ENCODE data around the gene MCRS1.

The MCRS1 gene

GRCh38 chr12:49582850-49583249 lies 14.9 kb upstream of the MCRS1 start:
- DNase-seq (ENCODE audit: low read depth): peak; percentile 13

DNA sequence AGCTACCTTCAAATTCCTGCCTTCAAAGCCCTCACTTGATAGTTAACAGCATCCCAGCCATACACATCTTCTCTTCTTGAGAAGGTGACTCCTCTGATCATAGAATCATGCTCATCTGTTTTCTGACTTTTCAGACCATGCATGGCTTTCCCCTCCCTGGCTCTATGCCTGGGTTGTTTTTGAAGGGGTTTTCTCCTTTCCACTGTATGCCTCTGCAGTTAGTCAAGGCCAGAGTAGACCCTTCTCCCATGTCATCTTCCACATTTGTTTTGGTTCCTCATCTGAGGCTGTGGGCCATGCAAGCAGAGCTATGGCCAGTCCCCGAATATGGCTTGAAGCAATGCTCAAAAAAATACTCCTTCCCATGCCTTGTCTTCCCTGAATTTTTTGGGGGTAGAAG lies 14.3 kb upstream of the MCRS1 start:
- DNase-seq (ENCODE audit: low read depth): no peak

GRCh38 chr12:49580572-49581535 lies 12.9 kb upstream of the MCRS1 start:
- peak; percentile 82 for DNase-seq (ENCODE audit: low read depth)

DNA sequence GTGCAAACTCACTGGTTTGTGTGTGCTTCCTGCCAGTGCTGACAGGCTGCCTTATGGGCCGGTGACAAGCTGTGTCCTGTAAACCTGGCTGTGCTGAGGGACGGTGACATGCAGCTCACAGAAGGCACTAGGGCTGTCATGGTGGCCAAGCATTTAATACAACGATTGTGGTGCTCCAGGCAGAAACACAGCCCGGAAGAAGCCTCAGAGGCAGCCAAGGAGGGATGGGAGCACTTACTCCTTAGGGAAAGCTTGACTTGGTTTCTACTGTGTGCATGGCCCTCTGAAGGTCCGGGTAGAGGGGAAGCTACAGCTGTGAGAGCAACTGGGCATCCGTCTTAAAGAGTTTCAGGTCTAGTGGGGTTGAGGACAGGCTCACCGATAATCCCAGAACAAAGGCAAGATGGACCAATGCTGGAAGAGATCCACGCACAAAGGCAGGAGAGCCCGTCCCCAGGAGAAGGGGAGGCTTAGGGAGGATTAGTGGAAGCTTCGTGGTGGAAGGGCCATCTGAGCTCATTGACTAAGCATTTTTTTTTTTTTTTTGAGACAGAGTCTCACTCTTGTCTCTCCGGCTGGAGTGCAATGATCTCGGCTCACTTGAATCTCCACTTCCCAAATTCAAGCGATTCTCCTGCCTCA lies 10.7 kb upstream of the MCRS1 start:
- DNase-seq (ENCODE audit: low read depth): no peak

DNA sequence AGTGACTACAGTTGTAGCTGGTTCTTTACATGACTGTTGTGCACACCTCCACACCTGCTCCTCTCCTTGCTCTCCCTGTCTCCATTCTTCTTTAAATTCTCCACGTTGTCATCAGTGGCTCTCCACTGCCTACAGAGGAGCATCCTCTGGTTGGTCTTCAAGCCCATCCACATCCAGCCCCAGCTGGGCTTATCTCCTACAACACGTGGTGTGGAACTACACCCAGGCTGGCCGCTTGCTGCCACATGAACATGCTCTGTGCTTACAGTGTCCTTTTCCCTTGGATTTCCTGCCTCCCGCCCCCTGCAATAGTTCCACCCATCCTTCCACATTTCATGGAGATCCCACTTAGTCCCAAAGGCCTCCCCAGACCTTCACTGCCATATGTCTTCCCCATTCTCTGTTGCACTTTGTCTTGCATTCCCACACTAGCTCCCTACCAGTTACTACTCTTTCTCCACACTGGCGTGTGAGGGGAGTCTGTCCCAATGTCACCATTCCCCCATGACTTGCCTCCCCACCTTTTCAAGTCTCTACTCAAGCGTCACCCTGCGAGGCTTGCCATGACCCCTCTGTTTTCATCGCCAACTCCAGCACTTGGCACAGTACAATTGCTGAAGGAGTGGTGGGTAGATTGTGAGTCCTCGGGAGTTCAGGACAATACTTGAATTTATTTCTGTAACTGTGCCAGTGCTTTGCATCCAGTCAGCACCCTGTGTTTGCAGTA lies 9.8 kb upstream of the MCRS1 start:
- no peak for DNase-seq (ENCODE audit: low read depth)

DNA sequence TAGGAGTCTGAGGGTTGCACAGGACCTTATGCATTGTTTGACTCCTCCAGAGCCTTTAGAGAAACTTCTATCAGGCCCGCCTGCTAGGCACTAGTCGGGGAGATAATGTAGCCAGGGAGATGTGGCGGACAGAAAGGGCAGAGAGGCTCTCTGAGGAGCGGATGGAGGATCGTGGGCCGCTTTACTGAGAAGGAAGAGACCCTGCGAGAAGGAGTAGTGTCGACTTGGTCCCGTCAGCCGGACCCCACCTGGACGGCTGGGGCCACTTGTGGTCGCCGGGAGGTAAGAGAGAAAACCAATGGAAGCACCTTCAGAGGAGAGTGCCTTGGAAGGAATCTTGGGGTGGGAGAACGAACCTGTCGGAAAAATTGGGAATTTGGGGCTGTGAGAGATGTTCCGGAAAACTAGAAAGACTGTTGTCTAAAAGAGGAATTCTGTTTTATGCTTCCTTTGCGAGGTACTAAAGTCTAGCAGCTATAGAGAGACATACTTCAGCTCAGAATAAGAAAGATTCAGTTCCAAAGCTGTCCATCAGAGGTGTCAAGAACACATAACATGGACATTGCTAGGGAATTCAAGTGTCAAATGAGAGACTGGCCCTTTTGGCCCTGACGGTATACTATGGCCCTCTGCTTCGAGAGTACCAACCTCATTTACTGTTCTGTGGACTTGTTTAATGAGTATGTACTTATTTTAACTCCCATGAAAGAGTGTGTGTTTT lies 660 bp upstream of the MCRS1 start:
- no peak for DNase-seq (ENCODE audit: low read depth)

GRCh38 chr12:49567302-49567610 lies 686 bp downstream of the MCRS1 start:
- no peak for DNase-seq (ENCODE audit: low read depth)

- DNase-seq (ENCODE audit: low read depth): no peak
Observed at GRCh38 chr12:49566361-49566760, 1.6 kb downstream of the MCRS1 start.

DNA sequence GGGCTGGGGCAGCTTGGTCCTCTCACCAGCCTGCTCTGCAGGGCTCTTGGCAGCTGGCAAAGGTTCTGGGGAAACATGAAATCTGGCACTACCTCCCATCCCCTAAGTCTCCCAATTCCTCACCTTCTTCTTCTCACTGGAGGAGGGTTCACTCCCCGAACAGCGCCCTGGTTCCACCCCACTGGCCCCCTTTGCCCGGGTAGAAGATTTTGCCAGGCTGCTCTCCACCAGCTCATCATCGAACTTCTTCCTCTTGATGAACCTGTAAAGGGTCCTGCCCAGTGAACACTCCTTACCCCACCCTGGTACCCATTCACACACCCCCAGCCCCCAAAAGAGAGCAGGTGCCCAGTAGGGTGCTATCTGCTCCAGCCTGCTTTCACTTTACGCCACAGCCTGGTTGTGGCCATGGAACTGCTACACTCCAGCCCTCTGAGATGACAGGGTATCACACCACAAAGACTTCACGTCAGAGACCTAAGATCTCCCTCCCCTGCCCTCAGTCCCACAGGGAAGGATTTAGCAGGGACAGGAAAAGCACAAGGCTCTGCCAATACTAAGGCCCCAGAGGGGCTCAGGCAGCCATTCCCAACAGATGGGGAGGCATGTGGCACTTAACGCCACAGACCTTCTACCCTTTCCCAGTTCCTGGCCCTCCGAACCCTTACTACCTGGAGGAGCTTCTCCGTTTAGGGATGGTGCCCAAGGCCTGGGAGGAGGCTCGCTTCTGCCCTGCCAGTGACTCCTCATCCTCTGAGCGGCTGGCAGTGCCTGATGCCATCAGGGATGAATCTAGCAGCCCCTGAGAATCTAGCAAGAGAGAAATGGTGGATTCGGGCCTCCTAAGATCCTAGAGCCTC lies 2.3 kb downstream of the MCRS1 start:
- no peak for DNase-seq (ENCODE audit: low read depth)

DNA sequence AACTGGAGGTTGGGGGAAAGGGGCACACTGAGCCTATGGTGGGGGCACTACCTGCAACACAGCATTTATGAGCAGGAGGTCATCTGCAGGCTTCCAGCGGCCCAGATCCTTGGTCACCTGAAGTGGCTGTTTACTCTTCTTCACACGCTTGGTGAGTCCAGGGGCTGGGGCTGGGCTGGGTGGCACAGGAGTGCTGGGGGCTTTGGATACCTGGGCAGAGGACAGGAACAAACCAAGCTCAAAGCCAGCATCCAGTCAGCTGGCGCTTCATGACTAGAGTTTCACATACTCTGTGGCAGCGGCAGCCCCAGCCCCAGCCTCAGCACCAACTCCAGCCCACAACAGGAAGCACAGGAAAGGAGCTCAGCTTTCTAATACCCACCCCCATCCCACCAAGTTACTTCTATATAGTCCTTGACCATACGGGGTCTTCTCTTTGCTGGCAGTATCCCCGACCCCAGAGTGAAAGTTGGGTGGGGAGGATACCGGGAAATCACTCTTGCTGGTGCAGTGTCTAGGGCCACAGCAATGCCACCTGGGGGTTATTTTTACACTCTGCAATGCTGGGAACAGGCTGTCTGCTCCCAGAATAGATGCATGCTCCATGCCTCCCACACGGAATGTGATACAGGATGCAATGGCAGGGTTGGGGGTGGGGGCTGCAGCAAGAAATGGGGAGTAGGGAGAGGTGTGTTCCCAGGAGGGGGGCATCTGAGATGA lies 3.1 kb downstream of the MCRS1 start:
- no peak for DNase-seq (ENCODE audit: low read depth)

DNA sequence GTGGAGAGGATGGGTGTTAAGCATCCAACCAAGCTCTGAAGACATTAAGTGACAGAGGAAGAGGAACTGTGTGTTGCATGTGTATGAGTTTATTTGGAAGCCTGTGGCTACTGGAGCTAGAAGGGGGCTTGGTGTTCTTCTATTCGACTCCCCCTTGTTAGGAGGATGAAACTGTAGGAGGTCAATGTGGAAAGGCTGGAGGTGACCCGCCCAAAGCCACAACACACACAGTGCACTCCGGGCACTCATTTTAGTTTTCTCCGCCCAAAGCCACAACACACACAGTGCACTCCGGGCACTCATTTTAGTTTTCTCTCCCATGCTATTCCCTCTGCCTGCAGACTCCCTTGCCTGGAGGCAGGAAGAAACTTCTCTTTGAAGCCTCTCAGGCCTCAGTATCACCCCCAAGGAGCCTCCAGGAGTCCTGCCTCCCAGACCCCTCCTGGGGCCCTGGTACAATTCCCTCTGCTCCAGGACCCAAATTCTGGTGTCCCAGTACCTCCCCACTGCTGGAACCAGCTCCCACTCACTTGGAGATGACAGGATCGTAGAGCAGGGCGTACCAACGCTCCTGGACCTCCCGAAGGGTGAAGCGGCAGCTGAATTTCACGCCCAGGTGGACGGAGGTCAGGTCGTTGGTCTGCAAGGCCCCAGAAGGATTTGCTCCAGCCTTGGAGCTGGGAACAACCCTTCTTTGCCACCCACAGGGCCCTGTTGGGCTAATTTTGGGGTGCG lies 3.8 kb downstream of the MCRS1 start:
- no peak for DNase-seq (ENCODE audit: low read depth)

- DNase-seq (ENCODE audit: low read depth): no peak
Observed at GRCh38 chr12:49562831-49563230, 5.1 kb downstream of the MCRS1 start.

- no peak for DNase-seq (ENCODE audit: low read depth)
Observed at GRCh38 chr12:49562233-49562632, 5.7 kb downstream of the MCRS1 start.

- no peak for DNase-seq (ENCODE audit: low read depth)
Observed at GRCh38 chr12:49560695-49561094, 7.2 kb downstream of the MCRS1 start.

DNA sequence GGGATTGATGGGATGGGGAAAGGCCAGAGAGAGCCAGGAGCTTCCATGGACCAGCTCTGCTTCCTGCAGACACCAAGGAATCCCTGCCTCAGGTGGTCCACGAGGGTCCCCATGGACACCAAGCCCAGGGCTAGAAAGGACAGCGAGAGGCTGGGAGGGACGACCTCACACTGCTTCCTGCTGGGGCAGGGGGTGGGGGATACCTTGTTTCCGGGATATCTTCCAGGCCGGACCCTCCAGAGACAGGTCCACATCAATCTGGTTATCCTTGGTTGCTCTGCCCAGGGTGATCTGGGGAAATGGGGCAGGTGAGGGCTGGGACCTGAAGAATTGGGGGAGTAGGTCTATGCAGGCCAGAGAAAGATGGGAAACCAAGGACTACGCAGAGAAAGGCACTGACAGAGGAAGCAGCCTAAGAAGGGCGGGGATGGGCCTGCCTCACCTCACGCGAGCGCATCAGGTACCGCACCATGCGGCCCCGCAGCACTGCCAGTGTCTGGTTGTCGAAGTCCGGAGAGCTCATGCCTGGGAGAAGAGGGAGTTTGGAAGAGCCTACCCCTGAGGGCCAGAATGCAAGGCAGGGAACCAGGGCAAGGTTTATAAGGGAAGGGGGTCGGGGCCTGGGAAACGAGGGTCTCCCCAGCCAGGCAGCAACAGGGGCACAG lies 8.8 kb downstream of the MCRS1 start:
- no peak for DNase-seq (ENCODE audit: low read depth)

DNA sequence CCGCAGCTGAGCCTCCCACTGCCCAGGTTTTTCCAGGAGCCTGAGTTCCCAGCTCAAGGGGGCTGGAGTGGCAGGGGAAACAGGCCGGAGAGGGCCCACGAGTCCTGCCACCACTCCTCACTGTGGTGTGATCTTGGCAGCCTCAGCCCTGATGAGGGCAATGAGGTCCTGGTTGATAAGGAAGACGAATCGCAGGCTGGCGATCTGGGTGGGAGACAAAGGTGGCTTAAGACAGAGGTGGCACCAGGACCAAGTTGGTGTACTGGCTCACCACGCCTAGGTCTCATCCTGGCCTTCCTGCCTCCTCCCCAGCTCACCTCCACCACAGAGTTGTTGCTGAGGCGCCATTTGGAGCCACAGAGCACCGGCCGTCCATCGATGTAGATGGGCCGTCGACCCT lies 9.4 kb downstream of the MCRS1 start:
- DNase-seq (ENCODE audit: low read depth): no peak

- no peak for DNase-seq (ENCODE audit: low read depth)
Observed at GRCh38 chr12:49557917-49558215, 10.1 kb downstream of the MCRS1 start.

- DNase-seq (ENCODE audit: low read depth): no peak
Observed at GRCh38 chr12:49557187-49557916, 10.6 kb downstream of the MCRS1 start.

Data from EH (cell line).